Adipocyte (in vitro differentiated cells): ENCODE data around the gene STRN.
A peak's percentile ranks its signal among the peaks of the same experiment; 100 is the strongest.

Experiments
- DNase-seq: peaks from one replicate; pipeline ENCODE4 v3.0.0-alpha.2; 2015; ENCODE audit warnings: low read depth
- H3K27me3 ChIP-seq: replicated peaks from 2 replicates; pipeline ENCODE4 v1.7.0; 2013; ENCODE audit warnings: mild to moderate bottlenecking, low read length, moderate library complexity; ENCODE audit not compliant: control insufficient read depth, insufficient read depth
- H3K36me3 ChIP-seq: 2 replicates; pipeline ENCODE4 v1.7.0; 2013; ENCODE audit warnings: low read length, mild to moderate bottlenecking, moderate library complexity; ENCODE audit not compliant: control insufficient read depth, insufficient read depth, severe bottlenecking
- H3K4me1 ChIP-seq: 2 replicates; pipeline ENCODE4 v1.7.0; 2013; ENCODE audit warnings: mild to moderate bottlenecking, low read length, moderate library complexity; ENCODE audit not compliant: control insufficient read depth, insufficient read depth
- H3K4me3 ChIP-seq: 2 replicates; pipeline ENCODE4 v1.7.0; 2013; ENCODE audit warnings: mild to moderate bottlenecking, low read length, moderate library complexity
- H3K9ac ChIP-seq: 2 replicates; pipeline ENCODE4 v1.7.0; 2013; ENCODE audit warnings: mild to moderate bottlenecking, low read length, moderate library complexity
- H3K9me3 ChIP-seq: 2 replicates; pipeline ENCODE4 v1.7.0; 2013; ENCODE audit warnings: mild to moderate bottlenecking, low read length, moderate library complexity; ENCODE audit not compliant: control insufficient read depth

STRN gene

DNA sequence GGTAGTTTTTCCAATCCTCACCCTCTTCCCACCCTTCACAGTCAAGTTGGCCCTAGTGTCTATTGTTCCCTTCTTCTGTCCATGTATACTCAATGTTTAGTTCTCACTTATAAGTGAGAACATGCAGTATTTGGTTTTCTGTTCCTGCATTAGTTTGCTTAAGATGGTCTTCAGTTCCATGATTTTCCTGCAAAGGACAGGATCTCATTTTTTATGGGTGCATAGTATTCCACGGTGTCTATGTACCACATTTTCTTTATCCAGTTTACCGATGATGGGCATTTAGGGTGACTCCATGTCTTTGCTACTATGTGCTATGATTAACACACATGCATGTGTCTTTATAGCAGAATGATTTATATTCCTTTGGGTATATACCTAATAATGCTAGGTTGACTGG lies 104.4 kb downstream of the STRN start:
- Histone ChIP-seq H3K27me3 (no peaks in the 10 kb centered on the region), H3K4me1 (no peaks in the 10 kb centered on the region), H3K9me3 (no peaks in the 10 kb centered on the region), H3K36me3 (peaks cover 34% of the 10 kb centered on the region), H3K9ac (no peak overlapping the region), H3K4me3 (no peak overlapping the region)
- DNase-seq, result no peak

DNA sequence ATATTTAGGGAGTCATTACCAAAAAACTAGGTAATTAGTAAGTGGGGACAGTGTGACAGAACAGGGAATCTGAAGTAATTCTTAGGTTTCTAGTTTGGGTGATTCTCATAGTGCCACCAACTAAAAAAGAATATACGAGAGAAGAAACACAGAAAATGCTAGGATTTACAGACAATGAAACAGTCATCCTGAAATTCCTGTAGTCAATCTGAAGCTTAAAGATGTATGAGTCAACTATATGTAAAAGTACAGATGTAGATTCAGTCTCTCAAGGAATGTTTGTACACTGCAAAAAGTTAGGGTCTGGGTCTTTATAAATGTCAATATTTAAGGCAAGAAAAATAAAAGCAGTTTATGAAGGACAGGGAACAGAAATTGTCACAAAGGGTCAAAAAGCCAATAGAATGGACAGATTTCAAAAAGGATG lies 107.0 kb downstream of the STRN start:
- Histone ChIP-seq H3K4me1 (no peaks in the 10 kb centered on the region), H3K36me3 (peaks cover 44% of the 10 kb centered on the region), H3K27me3 (no peaks in the 10 kb centered on the region), H3K9ac (no peak overlapping the region), H3K4me3 (no peak overlapping the region), H3K9me3 (no peaks in the 10 kb centered on the region)
- peak; percentile 3 for DNase-seq

DNA sequence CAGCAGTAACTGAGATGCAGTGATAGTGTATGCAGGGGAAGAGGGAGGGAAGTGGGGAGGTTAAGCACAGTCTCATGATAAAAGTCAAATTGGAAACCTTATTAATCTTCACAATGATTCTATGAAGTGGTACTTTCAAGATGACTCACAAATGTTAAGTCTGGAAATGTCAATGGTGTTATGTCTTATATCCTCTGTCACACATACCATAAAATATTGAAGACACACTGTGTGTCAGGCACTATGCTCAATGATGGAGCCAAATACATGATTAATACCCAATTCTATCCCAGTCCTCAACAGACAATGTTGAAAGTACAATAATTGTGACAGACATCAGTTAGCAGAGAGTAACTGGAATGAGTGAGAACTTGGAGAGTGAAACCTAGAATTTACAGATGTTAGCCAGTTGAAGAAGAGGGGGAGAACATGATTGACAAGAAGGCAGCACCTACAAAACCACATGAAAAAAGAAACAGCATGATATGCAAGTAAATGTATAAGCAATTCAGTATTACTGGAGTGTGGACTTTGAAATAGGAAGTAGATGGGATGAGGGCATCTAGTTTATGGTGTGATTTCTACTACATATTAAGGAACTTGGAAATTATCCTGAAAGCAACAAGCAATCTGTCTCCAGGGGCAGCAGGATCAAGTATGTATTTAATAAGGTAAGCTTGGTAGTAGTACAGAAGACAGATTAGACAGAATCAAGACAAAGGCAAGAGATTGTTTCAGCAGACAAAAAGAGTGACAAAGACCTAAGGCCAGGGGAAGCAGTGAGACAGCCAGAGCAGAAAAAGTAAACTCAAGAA lies 107.6 kb downstream of the STRN start:
- Histone ChIP-seq H3K9ac (no peak overlapping the region), H3K27me3 (no peaks in the 10 kb centered on the region), H3K36me3 (peaks cover 44% of the 10 kb centered on the region), H3K4me1 (no peaks in the 10 kb centered on the region), H3K9me3 (no peaks in the 10 kb centered on the region), H3K4me3 (no peak overlapping the region)
- no peak for DNase-seq

DNA sequence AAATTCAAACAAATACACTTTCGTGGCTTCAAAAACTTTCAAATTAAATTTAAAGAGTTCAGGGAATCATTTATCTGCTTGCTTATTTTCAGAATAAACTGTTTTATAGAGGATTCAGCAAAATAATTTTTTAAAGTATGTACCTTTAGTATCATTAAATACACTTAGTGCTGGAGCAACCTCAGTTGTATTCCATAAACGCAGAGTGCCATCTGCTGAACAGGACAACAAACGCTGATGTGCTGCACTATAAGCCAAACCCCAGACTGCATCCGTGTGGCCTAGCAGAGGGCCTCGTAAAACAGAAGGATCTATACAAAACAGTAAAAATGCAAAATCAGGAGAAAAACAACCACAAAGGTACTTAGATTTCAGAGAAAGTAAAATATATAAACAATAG lies 108.6 kb downstream of the STRN start:
- H3K36me3 ChIP-seq, result peaks cover 44% of the 10 kb centered on the region
- H3K4me1 ChIP-seq, result no peaks in the 10 kb centered on the region
- no peak overlapping the region for H3K9ac ChIP-seq
- no peak overlapping the region for H3K4me3 ChIP-seq
- H3K27me3 ChIP-seq, result no peaks in the 10 kb centered on the region
- no peaks in the 10 kb centered on the region for H3K9me3 ChIP-seq
- no peak for DNase-seq

DNA sequence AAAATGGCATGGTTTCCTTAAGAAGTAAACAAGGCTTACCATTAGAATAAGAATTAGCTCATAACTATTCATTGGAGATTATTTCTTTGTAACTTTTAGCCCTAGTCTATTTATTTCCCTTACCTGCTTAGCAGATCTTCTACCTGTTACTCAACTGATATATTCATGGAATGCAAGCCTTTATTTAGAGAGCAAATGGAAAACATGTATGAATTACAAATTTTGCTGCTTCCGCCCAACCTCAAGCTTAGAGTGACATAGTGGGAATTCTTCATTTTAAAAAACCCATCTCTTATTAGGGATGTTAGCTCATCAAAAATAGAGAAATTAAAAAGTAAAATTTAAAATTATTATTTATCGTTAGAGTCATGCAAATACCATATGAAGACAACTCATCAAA lies 110.9 kb downstream of the STRN start:
- Histone ChIP-seq H3K9me3 (no peaks in the 10 kb centered on the region), H3K4me1 (no peaks in the 10 kb centered on the region), H3K9ac (no peak overlapping the region), H3K4me3 (no peak overlapping the region), H3K27me3 (no peaks in the 10 kb centered on the region), H3K36me3 (peaks cover 45% of the 10 kb centered on the region)
- DNase-seq, result no peak

DNA sequence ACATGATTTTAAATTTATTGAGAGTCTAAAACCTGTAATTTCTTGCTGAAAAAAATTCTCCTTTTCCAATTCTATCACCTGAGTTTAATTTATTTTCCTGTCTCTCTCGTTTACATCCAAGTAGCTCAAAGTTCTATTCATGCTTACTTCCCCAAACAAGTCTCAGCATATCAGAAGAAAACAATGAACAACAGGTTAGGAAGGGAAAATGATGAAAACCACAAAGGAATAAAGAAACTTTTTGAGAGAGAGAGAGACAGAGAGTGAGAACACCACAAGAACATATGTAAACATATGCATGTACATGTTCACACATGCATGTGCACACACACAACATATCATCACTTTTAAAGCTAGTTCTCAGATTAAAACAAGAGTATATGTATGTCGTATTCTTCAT lies 112.1 kb downstream of the STRN start:
- Histone ChIP-seq H3K36me3 (peaks cover 51% of the 10 kb centered on the region), H3K9me3 (no peaks in the 10 kb centered on the region), H3K9ac (no peak overlapping the region), H3K4me3 (no peak overlapping the region), H3K27me3 (no peaks in the 10 kb centered on the region), H3K4me1 (no peaks in the 10 kb centered on the region)
- no peak for DNase-seq

DNA sequence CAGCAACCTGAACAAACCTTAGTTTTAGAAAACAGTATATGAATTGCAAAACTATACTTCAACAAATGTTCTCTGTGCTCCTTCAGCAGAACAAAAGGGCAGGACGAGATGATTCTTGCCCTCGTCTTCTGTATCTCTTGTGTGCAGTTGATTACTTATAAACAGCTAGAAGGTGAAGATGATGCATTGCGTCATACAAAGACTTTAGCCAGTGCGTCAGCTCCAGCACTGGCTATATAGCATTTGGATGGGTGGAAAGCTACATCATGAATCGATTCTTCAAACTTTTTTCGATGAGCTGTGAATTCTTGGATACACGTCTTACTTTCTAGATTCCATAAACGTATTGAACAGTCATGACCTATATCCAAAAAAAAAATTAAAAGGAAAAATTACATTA lies 117.1 kb downstream of the STRN start:
- no peak overlapping the region for H3K9ac ChIP-seq
- no peaks in the 10 kb centered on the region for H3K27me3 ChIP-seq
- no peak for DNase-seq
- H3K4me3 ChIP-seq, result no peak overlapping the region
- no peaks in the 10 kb centered on the region for H3K9me3 ChIP-seq
- no peaks in the 10 kb centered on the region for H3K4me1 ChIP-seq
- H3K36me3 ChIP-seq, result peaks cover 35% of the 10 kb centered on the region

DNA sequence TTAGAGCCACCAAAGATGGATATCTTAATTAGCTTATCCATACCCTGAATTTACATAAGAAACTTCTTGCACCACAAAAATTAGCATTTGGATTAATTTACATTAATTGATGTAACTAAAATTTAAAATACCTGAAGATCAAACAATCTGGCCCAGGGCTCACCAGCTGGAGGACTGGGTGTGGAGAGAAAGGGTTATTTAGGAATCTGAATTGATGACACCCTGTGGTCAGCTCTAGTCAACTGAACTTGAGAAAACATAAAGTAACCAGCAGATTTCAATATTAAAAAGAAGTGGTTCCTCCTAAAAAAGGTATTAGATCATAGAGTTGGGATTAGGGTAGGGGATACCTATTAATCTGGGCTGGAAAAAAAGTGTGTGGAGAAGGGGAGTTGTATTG lies 122.5 kb downstream of the STRN start:
- Histone ChIP-seq H3K4me3 (no peak overlapping the region), H3K9ac (no peak overlapping the region), H3K36me3 (peaks cover 14% of the 10 kb centered on the region), H3K9me3 (no peaks in the 10 kb centered on the region), H3K27me3 (no peaks in the 10 kb centered on the region), H3K4me1 (peaks cover 10% of the 10 kb centered on the region)
- DNase-seq, result no peak

DNA sequence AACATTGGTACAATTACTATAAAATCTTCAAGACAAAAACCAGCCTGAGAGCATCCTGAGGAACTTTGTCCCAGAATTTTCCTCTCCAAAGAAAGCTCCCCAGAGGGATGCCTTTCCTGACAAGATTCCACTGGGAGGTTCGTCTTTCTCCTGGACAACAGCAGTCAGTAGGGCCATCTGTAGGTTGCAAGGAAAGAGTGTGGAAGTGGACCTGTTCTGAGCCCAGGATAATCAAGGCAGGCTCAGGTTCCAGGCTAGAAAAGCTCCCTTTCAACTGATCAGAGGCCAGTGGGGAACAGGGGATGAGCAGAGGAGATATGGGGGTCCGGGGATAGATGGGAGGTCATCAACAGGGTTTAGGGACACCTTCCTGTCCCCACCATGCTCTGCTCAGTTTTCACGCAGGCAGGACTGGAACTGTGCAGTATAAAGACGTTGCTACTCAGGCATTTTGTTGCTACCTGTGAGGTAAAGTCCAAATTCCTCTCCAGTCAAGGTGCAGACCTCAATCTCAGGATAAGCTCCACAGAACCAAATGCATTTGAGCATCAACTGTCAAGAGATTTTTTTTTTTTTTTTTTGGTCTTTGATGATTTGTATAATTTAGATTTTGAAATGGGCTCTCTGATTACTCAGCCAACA lies 126.2 kb downstream of the STRN start:
- H3K4me3 ChIP-seq, result no peak overlapping the region
- H3K27me3 ChIP-seq, result no peaks in the 10 kb centered on the region
- peaks cover 6% of the 10 kb centered on the region for H3K36me3 ChIP-seq
- H3K9me3 ChIP-seq, result no peaks in the 10 kb centered on the region
- DNase-seq, result no peak
- peaks cover 10% of the 10 kb centered on the region for H3K4me1 ChIP-seq
- H3K9ac ChIP-seq, result no peak overlapping the region

DNA sequence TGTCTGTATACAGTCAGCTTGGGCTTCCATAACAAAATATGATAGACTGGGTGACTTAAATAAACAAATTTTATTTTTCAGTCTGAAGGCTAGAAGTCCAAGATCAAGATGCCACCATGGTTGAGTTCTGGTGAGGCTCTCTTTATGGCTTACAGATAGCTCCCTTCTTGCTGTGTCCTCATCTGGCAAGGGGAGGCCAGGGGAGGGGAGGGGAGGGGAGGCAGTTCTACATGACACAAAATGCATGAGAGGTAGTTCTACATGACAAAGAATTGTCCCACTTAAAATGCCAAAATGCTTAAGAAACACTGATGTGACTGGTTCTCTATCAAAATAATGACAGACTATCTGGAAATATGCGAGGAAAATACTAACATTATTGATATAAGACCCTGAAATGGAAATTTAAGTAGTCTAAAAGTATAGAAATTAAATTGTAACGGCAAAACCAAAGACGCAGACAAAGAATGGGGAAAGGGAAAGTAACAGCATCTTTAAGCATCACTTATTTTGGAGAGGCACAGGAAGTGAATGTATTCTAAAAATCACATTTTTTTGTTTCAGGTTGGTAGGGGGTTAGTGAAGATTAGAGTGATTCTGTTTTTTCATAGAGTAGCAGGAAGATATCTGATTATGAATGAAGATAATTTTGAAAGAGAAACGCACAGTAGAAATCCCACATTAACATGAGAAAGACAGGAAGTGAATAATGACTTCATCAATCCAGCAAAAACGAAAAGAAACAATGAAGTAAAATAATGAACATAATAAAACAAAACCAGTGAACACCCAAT lies 131.4 kb downstream of the STRN start:
- no peak overlapping the region for H3K9ac ChIP-seq
- DNase-seq, result no peak
- H3K4me3 ChIP-seq, result no peak overlapping the region
- no peaks in the 10 kb centered on the region for H3K9me3 ChIP-seq
- no peaks in the 10 kb centered on the region for H3K27me3 ChIP-seq
- no peaks in the 10 kb centered on the region for H3K36me3 ChIP-seq
- H3K4me1 ChIP-seq, result peaks cover 2% of the 10 kb centered on the region

DNA sequence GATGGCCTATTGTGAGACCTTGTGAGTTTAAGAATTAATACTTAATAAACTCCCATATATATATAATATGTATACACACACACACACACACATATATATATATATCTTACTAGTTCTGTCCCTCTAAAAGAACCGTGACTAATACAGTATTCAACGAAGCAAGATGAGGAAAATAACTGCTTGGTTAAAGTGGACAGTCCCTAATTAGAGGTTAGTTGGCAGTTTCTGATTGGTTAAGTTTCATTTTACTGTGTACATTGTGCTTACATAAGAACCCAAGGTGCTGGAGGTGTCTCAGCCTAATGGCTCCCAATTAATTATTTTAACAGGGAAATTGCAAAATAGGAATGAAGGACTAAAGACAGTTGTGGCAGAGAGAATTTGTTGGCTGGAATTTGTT lies 132.1 kb downstream of the STRN start:
- no peaks in the 10 kb centered on the region for H3K9me3 ChIP-seq
- H3K27me3 ChIP-seq, result no peaks in the 10 kb centered on the region
- H3K4me1 ChIP-seq, result no peaks in the 10 kb centered on the region
- H3K9ac ChIP-seq, result no peak overlapping the region
- no peak overlapping the region for H3K4me3 ChIP-seq
- no peak for DNase-seq
- no peaks in the 10 kb centered on the region for H3K36me3 ChIP-seq
